ENCODE data around the gene RPL31. TPM values are rescaled to one million over a fixed set of nuclear protein-coding genes. Genes with fewer than 3 reads are reported as not detected.

Gene RPL31
- total RNA-seq, 1 experiment from 2014 or later = 2,115 TPM

DNA sequence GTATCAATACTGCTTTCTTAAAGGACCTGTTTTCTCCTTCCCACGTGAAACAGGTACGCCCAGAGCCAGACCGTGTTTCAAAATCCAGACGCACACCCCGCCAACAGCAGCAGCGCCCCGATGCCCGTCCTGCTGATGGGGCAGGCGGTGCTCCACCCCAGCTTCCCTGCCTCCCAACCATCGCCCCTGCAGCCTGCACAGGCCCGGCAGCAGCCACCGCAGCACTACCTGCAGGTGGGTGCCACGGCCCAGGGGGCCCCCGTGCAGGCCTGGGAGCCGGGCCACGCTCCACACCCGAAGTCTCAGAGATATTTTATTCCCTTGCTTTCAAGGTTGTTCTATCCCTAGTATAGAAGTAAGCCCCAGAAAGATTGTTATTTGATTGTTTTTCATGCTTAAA lies 8.8 kb upstream of the RPL31 start:
- no peak for DNase-seq (ENCODE audit: low read depth)

DNA sequence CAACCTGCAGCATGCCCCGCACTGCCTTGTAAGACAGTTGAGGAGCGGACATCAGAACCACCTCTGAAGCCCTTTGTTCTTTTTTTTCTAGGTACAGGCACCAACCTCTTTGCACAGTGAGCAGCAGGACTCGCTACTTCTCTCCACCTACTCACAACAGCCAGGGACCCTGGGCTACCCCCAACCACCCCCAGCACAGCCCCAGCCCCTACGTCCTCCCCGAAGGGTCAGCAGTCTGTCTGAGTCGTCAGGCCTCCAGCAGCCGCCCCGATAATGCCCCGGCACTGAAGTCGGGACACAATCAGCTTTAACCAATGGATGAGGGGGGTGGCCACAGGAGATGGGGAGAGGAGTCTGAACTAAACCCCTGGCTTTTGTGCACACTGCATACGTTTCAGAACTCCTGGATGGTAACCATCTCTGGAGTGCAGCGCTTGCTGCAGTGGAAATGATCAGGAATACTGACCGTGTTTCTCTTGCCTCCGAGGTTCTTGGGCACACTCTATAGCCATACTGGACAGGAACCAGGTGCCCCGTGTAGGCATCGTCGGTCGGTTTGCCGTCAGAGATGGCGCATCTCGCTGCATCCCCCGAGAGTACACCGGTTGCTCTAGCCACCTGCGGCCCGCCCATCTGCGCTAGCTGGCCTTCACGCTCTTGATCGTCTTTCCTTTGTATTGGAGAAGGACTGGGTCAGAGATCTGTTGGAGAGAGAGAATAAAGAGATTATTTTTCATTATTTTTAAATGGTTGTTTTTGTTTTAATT lies 6.6 kb upstream of the RPL31 start:
- DNase-seq (ENCODE audit: low read depth) = no peak

DNA sequence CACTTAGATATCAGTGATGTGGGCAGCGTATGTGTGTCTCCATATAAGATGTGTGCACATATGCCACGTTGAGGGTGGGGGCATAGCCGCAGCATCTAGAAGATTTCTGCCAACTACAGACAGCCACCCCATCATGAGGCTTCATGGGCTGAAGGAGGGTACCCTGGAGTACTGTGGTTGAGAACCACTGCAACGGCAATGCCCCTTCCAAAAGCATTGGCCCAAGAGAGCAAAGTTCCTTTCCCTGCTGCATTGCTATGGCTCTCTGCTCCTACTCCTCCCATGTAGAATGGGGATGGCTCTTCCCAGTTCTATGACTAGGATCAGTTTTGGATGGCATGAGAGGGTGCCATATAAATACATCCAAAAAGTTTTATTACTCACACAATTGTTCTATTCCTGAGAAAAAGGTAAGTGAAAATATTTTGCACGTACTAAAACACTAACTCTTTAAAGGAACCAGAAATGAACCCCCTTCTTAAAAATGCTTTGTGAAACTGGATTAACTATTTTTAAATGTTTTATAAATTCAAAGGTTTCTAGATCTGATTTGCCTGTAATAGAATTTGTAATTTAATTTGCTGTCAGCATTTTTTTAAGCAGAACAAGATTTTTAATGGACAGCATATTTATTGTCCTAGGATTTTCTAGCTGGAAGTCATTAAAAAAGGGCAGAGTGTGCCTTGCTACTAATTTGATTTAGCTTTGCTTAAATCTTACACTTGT lies 4.4 kb upstream of the RPL31 start:
- no peak for DNase-seq (ENCODE audit: low read depth)

DNA sequence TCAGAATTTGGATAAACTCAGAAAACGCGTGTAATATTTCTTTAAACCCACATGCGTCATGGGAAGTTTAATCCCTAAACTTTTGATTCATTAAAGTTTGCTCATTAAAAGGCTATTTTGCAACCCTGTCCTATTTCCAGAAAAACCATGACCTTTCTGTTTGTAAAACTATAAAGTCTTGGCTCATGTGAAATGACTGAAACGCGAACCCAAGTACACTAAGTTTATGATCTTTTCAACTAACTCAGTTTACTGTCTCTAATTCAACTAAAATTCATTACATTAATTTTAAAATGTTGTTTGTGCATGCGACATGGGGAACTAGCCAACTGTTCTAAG lies 3.9 kb upstream of the RPL31 start:
- no peak for DNase-seq (ENCODE audit: low read depth)

DNA sequence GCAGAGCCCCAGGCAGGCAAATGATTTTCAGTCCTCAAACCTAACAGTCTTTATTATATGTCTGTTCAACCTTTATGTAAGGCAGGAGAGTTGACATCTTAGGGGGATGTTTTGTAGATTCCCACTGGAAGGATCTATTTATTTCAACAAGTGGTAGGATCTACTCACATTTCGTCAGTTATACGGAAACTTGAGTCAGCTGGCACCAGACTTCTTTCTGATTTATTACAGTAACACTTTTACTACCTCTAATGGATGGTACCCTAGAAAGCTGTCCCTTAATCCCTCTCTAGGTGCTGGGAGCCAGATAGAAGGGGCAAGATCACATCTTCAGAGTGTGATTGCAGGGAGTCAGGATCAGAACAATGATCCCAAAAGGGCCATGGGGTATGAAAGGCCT lies 2.1 kb upstream of the RPL31 start:
- DNase-seq (ENCODE audit: low read depth) = no peak

DNA sequence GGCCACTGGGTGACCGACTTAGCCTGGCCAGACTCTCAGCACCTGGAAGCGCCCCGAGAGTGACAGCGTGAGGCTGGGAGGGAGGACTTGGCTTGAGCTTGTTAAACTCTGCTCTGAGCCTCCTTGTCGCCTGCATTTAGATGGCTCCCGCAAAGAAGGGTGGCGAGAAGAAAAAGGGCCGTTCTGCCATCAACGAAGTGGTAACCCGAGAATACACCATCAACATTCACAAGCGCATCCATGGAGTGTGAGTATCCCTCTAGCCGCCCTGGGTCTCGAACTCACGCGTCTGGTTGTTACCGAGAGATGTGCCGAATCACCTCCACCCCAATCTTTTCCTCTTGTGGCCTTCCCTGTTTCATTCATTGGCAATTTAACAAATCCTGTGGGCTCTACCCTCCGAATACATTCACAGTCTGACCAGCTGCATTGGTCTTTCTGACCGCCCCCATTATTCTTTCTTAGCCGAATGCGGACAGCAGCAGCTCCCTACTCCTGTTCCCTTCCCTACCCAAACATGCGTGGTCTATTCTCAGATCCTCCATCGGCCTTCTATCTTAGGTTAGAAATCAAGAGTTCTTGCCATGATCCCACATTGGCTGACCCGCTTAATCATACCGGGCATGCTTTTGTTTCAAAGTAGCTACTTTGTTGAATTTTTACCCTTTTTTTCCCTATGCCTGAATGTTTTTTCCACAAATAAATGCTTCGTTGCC lies 631 bp downstream of the RPL31 start:
- no peak for DNase-seq (ENCODE audit: low read depth)

DNA sequence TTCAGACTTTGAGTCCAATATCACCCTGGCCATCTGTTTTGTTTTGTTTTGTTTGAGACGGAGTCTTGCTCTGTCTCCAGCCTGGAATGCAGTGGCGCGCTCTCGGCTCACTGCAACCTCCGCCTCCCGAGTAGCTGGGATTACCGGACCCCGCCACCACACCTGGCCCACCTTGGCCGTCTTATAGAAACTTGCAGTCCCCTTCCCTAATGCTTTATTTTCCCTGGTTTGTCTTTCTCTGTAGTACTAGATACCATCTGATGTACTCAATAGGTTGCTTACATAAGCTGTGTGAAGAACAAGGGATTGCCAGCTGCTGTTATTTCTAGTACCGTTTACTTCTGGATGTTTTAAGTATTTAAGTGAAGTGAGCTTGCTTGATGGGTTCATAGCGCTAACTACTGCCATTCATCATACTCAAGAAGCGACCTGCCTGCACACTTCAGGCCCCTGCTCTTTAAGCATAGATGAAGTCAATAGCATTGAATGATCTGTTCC lies 1.2 kb downstream of the RPL31 start:
- no peak for DNase-seq (ENCODE audit: low read depth)

DNA sequence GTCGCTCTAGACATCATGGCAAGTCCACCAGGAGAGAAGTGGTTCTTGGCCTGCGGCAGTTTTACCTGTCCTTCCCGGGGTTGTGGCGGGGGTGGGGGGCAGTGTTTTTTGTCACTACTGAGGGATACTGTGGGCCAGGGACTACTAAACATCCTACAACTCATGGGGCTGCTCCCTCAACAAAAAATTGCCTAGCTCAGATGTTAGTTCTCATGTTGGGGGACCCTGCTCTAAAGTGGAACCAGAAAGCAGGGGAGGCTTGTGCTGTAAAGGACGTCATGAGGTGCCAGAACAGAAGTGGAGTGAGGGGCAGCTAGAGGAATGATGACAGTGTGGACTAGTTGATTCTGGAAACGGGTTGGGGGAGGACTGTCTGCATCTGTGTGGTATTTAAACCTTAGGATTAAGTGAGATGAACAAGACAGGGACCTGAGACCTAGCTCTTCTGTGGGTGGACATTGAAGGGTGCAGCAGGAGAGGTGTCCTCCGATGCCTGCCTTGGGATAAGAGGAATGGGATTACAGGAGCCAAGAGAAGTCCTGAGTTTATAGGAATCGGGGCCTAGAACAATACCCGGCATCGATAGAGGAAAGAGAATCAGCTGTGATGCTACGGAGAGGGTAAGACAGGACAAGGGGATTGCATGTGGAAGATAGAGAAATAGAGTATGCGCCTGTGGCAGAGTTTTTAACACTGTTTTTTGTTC lies 2.7 kb downstream of the RPL31 start:
- DNase-seq (ENCODE audit: low read depth) = no peak

DNA sequence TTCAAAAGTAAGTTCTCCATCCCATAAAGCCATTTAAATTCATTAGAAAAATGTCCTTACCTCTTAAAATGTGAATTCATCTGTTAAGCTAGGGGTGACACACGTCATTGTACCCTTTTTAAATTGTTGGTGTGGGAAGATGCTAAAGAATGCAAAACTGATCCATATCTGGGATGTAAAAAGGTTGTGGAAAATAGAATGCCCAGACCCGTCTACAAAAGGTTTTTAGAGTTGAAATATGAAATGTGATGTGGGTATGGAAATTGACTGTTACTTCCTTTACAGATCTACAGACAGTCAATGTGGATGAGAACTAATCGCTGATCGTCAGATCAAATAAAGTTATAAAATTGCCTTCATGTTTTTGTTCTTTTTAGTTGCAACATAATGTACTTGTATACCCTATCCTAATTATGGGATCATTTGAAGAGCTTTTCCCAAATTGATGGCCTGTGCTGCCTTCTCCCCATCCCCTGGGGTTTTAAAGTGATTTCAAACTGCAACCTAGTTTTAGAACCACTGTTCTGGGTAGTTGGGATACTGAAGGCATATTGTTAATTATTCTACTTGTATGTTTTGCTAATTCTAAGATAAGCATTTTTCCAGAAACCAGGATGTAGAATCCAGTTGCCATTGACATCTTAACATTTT lies 4.1 kb downstream of the RPL31 start:
- no peak for DNase-seq (ENCODE audit: low read depth)

DNA sequence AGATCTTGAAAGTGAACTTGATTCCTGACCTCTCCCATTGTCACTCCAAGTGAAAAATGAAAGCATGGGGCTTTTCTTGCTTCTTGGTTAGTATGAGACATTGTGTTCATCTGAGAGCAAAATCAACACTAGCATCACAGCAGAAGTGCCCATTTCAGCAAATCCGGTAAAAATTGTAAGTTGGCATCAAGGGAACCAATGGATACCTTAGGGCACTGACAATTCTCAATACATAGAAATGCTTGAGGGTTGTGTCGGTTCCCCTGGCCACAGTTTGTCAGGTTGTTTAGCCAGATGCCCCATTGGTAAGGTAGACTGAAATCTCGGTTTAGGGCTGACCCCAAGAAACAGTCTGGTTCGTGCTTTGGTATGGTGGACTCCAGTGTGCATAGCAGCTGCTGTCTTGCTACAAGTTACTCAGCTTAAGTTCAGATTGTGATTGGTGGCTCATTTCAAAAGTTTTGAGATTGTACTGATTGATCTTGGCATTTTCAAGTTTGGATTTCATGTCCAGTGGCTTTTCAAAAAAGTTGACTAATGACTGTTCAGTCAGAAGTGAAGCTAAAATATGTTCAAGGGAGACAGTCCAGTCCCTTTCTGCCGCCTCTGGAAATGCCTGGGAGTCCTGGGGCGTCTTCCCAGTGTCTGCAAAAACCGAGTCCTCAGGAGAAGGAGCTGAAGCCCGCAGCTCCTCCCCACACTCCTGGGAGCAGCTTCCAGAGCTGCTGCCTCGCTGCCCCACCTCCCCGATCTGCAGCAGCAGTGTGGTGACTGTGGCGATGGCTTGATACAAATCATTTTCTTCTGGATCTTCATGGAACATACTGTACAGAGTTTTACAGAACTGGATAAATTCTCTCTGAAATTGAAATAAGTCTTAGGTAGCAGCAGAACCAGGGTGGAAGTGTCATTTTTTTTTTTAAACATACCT lies 5.6 kb downstream of the RPL31 start:
- DNase-seq (ENCODE audit: low read depth) = no peak

DNA sequence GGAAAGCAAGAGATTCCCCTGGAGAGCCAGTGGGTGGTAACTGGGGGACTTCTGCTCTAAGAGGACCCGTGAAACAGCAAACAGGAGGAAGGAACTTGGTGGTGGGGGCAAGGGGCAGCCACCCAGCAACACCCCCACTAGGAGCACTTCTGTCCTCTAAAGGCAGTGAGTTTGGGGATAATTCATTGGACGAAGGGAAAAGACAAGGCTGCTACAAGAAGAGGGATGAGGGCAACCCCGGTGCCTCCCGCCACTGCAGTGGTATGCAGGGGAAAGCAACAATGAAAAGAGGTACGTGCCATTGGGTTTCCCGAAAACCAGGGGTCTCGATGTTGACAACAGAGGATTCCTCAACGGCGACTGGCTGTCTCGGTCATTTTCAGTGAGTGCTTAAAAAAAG lies 9.1 kb downstream of the RPL31 start:
- DNase-seq (ENCODE audit: low read depth) = no peak

DNA sequence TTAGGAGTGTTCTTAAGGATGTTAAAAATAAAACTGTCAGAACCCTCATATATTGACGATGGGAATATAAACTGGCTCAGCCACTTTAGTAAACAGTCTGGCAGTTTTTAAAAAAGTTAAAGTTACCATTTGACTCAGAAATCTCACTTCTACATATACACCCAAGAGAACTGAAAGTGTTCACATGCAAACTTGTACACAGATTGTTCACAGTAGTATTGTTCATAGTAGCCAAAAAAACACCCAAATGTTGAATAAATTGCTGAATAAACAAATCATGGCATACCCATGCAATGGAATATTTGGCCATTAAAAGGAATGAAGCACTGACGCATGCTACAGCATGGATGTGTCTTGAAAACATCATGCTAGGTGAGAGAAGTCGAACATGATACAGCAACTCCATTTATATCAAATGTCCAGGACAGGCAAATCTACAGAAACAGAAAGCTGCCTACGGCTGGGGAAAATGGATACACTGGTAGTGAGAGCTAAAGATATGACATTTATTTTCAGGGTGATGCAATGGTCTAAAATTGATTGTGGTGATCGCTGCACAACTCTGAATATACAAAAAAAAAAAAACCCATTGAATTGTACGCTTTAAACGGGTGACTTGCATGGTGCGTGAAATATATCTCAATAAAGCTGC lies 10.1 kb downstream of the RPL31 start:
- no peak for DNase-seq (ENCODE audit: low read depth)

DNA sequence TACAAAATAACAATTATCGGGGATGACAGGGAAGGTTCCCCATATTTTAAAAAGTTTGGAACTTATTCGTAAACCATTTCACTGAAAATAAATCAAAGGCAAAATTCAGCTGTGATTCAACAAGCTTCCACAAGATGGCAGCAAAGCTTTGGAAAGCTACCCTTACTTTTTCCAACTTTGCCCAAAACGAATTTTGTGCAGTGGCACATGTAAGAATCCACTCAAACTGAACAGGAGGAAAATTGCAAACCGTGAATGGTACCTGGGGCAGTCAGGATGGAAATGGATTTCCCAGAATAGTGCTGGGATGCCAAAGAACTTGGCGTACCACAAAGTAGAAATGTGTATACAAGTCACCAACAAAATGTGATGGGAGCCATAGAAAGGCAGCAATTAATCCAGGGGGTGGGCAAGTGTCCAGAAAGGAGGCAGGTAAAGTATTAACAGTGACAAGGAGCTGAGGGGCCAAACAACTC lies 10.7 kb downstream of the RPL31 start:
- no peak for DNase-seq (ENCODE audit: low read depth)

DNA sequence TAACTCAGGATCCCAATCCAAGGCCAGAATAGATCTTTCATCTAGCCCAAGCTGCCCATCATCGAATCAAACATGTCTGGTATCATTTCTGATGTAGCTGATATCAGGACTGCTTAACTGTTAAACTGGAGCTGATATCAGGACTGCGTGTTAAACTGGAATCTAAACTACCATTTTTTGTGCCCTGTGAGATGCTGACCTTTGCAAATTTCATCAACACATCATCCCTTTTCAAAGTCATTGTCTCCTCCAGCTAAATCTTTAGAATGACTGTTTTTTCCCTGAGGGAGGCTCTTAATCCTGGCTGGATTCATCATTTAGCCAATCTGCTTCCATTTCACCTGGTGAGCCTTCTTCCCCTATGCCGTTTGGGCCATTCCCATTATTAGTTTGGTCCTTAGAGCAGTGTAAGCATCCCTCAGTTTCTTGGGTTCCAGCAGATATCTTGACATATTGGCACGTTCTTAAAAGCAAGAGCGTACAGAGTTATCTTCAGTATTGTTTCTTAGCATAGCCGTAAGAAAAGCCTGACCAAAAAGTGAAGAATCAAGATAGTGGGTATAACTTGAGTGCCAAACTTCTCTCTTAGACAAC lies 12.3 kb downstream of the RPL31 start:
- DNase-seq (ENCODE audit: low read depth) = no peak

DNA sequence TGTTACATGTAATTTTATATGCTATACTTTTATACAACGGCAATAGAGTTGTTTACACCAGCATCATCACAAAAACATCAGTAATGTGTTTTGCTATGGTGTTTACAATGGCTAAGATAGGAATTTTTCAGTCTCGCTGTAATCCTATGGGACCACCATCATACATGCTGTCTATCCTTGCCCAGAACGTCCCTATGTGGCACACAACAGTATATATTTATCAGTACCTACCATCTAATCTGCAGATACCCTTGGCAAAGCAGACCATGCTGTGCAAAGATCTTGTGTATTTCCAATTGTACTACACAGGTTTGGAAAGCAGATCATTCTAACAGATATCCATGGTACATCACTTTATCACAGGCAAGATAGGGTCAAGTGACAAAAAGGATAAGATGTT lies 15.3 kb downstream of the RPL31 start:
- no peak for DNase-seq (ENCODE audit: low read depth)

DNA sequence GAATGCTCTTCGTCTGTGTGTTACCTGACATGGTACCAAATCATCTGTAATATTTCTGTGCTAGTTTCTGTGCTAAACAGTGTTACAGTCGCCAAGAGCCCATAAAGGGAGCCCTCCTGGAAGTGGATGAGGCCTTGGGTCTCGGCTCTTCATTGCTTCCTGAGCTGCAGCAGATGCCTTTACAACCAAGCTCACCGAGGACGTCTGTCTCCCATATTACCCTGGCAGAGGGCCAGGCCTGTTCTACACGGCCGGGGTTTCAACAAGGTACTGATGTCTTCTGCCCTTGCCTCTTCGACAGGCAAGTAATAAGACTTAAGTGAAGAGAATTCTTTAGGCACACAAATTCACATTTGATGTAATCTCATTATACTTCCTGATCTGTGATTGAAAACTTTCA lies 16.8 kb downstream of the RPL31 start:
- DNase-seq (ENCODE audit: low read depth) = no peak

DNA sequence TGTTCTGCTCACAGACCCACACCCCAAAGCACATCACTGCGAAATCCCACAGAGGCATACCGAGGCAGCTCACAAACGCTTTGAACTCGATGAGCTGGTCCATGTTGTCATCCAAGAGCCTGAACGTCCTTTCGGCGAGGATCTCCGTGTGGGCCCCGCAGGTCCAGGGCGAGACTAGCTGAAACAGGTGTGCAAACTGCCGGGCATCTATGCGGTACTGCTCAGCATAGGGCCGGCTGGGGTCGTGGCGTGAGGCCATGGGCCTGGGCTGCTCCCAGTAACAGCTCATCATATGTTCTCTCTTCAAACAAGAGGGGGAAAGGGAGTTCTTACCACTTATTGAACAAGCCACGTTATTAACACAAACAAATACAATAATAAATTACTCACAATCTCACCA lies 20.1 kb downstream of the RPL31 start:
- DNase-seq (ENCODE audit: low read depth) = no peak

DNA sequence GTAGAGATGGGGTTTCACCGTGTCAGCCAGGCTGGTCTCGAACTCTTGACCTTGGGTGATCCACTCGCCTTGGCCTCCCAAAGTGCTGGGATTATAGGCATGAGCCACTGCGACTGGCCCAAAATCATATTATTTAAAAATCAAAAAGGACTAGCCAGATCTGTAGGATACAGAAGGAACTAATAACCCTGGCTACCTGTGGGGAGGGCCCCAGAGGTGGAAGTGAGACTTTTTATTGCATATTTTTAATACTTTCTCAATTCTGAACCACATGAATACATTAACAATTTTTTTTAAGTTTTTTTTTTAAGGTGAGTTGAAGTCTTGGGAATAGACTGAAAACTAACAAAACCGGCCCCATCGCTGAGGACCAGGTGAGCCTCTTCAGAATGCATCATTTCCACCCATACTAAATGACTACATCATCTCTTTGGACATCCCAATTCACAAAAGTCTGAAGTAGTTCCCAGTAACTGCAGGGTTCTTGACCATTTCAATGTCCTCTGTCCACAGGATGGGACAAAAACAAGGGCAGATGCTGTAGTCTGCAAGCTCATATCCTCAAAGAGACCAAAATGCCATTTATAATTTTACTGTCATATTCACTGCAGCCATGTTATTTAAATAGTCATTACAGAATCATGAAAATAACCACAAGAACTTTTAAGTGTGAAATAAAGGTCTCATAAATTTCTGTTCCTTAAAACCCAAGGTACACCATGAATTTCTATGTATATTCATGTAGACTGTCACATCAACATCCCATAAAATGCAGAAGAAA lies 21.4 kb downstream of the RPL31 start:
- no peak for DNase-seq (ENCODE audit: low read depth)
